HUES6 (cell line): ENCODE data around the gene BICD1.

ENCODE experiments used
- H3K27ac ChIP-seq: 2 replicates; pipeline ENCODE4 v1.7.0; 2013; ENCODE audit warnings: low read depth, mild to moderate bottlenecking, low read length, inconsistent platforms
- H3K27me3 ChIP-seq: 2 replicates; pipeline ENCODE4 v1.6.1; 2013; ENCODE audit warnings: low read length; ENCODE audit not compliant: control insufficient read depth, insufficient read depth
- H3K36me3 ChIP-seq: 2 replicates; pipeline ENCODE4 v1.6.1; 2013; ENCODE audit warnings: low read length; ENCODE audit not compliant: control insufficient read depth, insufficient read depth
- H3K4me1 ChIP-seq: 2 replicates; pipeline ENCODE4 v1.6.1; 2013; ENCODE audit warnings: low read length; ENCODE audit not compliant: control insufficient read depth, insufficient read depth
- H3K4me3 ChIP-seq: 2 replicates; pipeline ENCODE4 v1.5.1; 2013; ENCODE audit warnings: low read depth, low read length
- H3K9ac ChIP-seq: one replicate; pipeline ENCODE4 v1.6.1; 2013; ENCODE audit warnings: mild to moderate bottlenecking, low read length
- H3K9me3 ChIP-seq: 2 replicates; pipeline ENCODE4 v1.6.1; 2013; ENCODE audit warnings: low read depth, low read length; ENCODE audit not compliant: control insufficient read depth, insufficient read depth

Gene BICD1

GRCh38 chr12:32117316-32117715 is 10.7 kb downstream of the BICD1 start:
- Histone ChIP-seq H3K27ac (no peak overlapping the region), H3K36me3 (peaks cover 6% of the 10 kb centered on the region; the same call in 1 of the 2 replicates), H3K9me3 (no peaks in the 10 kb centered on the region), H3K9ac (no peak overlapping the region), H3K4me3 (no peak overlapping the region), H3K4me1 (peaks cover 52% of the 10 kb centered on the region), H3K27me3 (no peaks in the 10 kb centered on the region)

GRCh38 chr12:32118806-32119205 is 12.2 kb downstream of the BICD1 start:
- H3K27me3 ChIP-seq = no peaks in the 10 kb centered on the region
- no peaks in the 10 kb centered on the region for H3K9me3 ChIP-seq
- peaks cover 57% of the 10 kb centered on the region for H3K4me1 ChIP-seq
- peaks cover 3% of the 10 kb centered on the region; the same call in 1 of the 2 replicates for H3K36me3 ChIP-seq
- peak overlapping the region; percentile 86 for H3K27ac ChIP-seq
- no peak overlapping the region for H3K9ac ChIP-seq
- H3K4me3 ChIP-seq = no peak overlapping the region

GRCh38 chr12:32120419-32120818 is 13.8 kb downstream of the BICD1 start:
- Histone ChIP-seq H3K4me3 (peak overlapping the region; percentile 16), H3K27ac (peak overlapping the region; percentile 86), H3K9me3 (no peaks in the 10 kb centered on the region), H3K9ac (no peak overlapping the region), H3K4me1 (peaks cover 58% of the 10 kb centered on the region), H3K27me3 (no peaks in the 10 kb centered on the region), H3K36me3 (peaks cover 3% of the 10 kb centered on the region; the same call in 1 of the 2 replicates)

GRCh38 chr12:32124637-32125036 is 18.0 kb downstream of the BICD1 start:
- Histone ChIP-seq H3K4me1 (peaks cover 40% of the 10 kb centered on the region), H3K36me3 (0 out of 2 replicates have a peak, but pooled peaks cover 3% of the 10 kb centered on the region), H3K9ac (no peak overlapping the region), H3K4me3 (no peak overlapping the region), H3K27ac (peak overlapping the region; percentile 55; the same call in 1 of the 2 replicates), H3K9me3 (no peaks in the 10 kb centered on the region), H3K27me3 (no peaks in the 10 kb centered on the region)

GRCh38 chr12:32125455-32126084 is 18.9 kb downstream of the BICD1 start:
- Histone ChIP-seq H3K4me3 (no peak overlapping the region), H3K36me3 (0 out of 2 replicates have a peak, but pooled peaks cover 3% of the 10 kb centered on the region), H3K27me3 (no peaks in the 10 kb centered on the region), H3K4me1 (peaks cover 30% of the 10 kb centered on the region), H3K9ac (no peak overlapping the region), H3K27ac (peak overlapping the region; percentile 55; the same call in 1 of the 2 replicates), H3K9me3 (no peaks in the 10 kb centered on the region)

GRCh38 chr12:32126720-32127119 is 20.1 kb downstream of the BICD1 start:
- Histone ChIP-seq H3K27ac (no peak overlapping the region), H3K9ac (no peak overlapping the region), H3K4me3 (no peak overlapping the region), H3K9me3 (no peaks in the 10 kb centered on the region), H3K4me1 (peaks cover 27% of the 10 kb centered on the region), H3K36me3 (0 out of 2 replicates have a peak, but pooled peaks cover 3% of the 10 kb centered on the region), H3K27me3 (no peaks in the 10 kb centered on the region)

GRCh38 chr12:32131666-32132065 is 25.0 kb downstream of the BICD1 start:
- Histone ChIP-seq H3K27me3 (no peaks in the 10 kb centered on the region), H3K36me3 (0 out of 2 replicates have a peak, but pooled peaks cover 3% of the 10 kb centered on the region), H3K9me3 (no peaks in the 10 kb centered on the region), H3K27ac (no peak overlapping the region), H3K9ac (no peak overlapping the region), H3K4me3 (no peak overlapping the region), H3K4me1 (peaks cover 15% of the 10 kb centered on the region)

- H3K9me3 ChIP-seq = no peaks in the 10 kb centered on the region
- H3K9ac ChIP-seq = no peak overlapping the region
- H3K27ac ChIP-seq = no peak overlapping the region
- no peak overlapping the region for H3K4me3 ChIP-seq
- no peaks in the 10 kb centered on the region for H3K27me3 ChIP-seq
- H3K4me1 ChIP-seq = peaks cover 29% of the 10 kb centered on the region
- no peaks in the 10 kb centered on the region for H3K36me3 ChIP-seq
These were observed 27.6 kb downstream of the BICD1 start for GRCh38 chr12:32134101-32134888.

GRCh38 chr12:32135967-32136366 is 29.3 kb downstream of the BICD1 start:
- Histone ChIP-seq H3K4me3 (no peak overlapping the region), H3K9me3 (no peaks in the 10 kb centered on the region), H3K4me1 (peaks cover 39% of the 10 kb centered on the region), H3K9ac (no peak overlapping the region), H3K27ac (no peak overlapping the region), H3K27me3 (no peaks in the 10 kb centered on the region), H3K36me3 (no peaks in the 10 kb centered on the region)

- no peak overlapping the region for H3K4me3 ChIP-seq
- H3K9me3 ChIP-seq = no peaks in the 10 kb centered on the region
- no peaks in the 10 kb centered on the region for H3K27me3 ChIP-seq
- H3K27ac ChIP-seq = no peak overlapping the region
- H3K9ac ChIP-seq = no peak overlapping the region
- no peaks in the 10 kb centered on the region for H3K36me3 ChIP-seq
- H3K4me1 ChIP-seq = peaks cover 41% of the 10 kb centered on the region
These were observed 29.8 kb downstream of the BICD1 start for GRCh38 chr12:32136404-32136803.

GRCh38 chr12:32139064-32139421 is 32.4 kb downstream of the BICD1 start:
- peak overlapping the region; percentile 58 for H3K4me3 ChIP-seq
- H3K4me1 ChIP-seq = peaks cover 51% of the 10 kb centered on the region
- no peaks in the 10 kb centered on the region for H3K27me3 ChIP-seq
- no peaks in the 10 kb centered on the region for H3K36me3 ChIP-seq
- peak overlapping the region; percentile 81 for H3K9ac ChIP-seq
- peak overlapping the region; percentile 74; the same call in 1 of the 2 replicates for H3K27ac ChIP-seq
- no peaks in the 10 kb centered on the region for H3K9me3 ChIP-seq
